Colonic mucosa (tissue), 4 donors: ENCODE data around the gene TAAR8. TPM values are rescaled to one million over a fixed set of nuclear protein-coding genes. Genes with fewer than 3 reads are reported as not detected.

Experiments used
- DNase-seq: peaks from one replicate; pipeline ENCODE4 v3.0.0-alpha.2; 2020
- H3K27ac ChIP-seq: fragments of 200-600 bp; one replicate; pipeline ENCODE4 v1.8.0; 2021
- H3K27me3 ChIP-seq: fragments of 200-600 bp; one replicate; pipeline ENCODE4 v1.8.0; 2021
- H3K36me3 ChIP-seq: fragments of 200-600 bp; one replicate; pipeline ENCODE4 v1.8.0; 2021
- H3K4me1 ChIP-seq: fragments of 200-600 bp; one replicate; pipeline ENCODE4 v1.8.0; 2021; ENCODE audit warnings: mild to moderate bottlenecking
- H3K4me3 ChIP-seq: fragments of 200-600 bp; one replicate; pipeline ENCODE4 v1.8.0; 2021
- H3K9ac ChIP-seq, 2 donors: one replicate each; pipeline ENCODE4 v1.7.0; 2013; ENCODE audit warnings: control low read depth in 2 of 2, low read depth in 2 of 2, low read length in 2 of 2
- H3K9me3 ChIP-seq: fragments of 200-600 bp; one replicate; pipeline ENCODE4 v1.8.0; 2021
- CTCF ChIP-seq: fragments of 200-600 bp; IDR thresholded peaks from one replicate; pipeline ENCODE4 v1.8.0; 2022; ENCODE audit warnings: antibody characterized with exemption, mild to moderate bottlenecking
- intact Hi-C: fragments of 100-400 bp; cut with DNase I; formaldehyde crosslinking; loops from one replicate; pipeline ENCODE4 v1.14.1; 2022
- total RNA-seq, 2 donors: library from RNA; stranded (reverse); fragmentation: NEBNext Ultra II Directional in 1 of 2; extraction: Animal tissue kit (Norgen Biotek cat#: 25700) in 1 of 2; gene quantifications; one replicate each; pipeline ENCODE4 v1.2.1, GENCODE V29; 2021
- donor health status: healthy.
- donor health status: DM: no; HTN: no; CAD: no.
- donor health status: DM: no; HTN: no; CAD: no.

The TAAR8 gene
- total RNA-seq, 2 donors from 2014 or later, result not detected

GRCh38 chr6:132515386-132515785 is 37.1 kb upstream of the TAAR8 start:
- no peaks in the 10 kb centered on the region for H3K9me3 ChIP-seq
- H3K36me3 ChIP-seq, result no peaks in the 10 kb centered on the region
- no peak overlapping the region for H3K4me3 ChIP-seq
- intact Hi-C loops, result no loop called here
- H3K4me1 ChIP-seq, result peaks cover 6% of the 10 kb centered on the region
- H3K27me3 ChIP-seq, result no peaks in the 10 kb centered on the region
- no peak overlapping the region for H3K9ac ChIP-seq
- no peak overlapping the region for H3K27ac ChIP-seq
- no peak for TF ChIP-seq CTCF
- DNase-seq, result no peak

GRCh38 chr6:132520953-132521352 is 31.5 kb upstream of the TAAR8 start:
- Histone ChIP-seq H3K9me3 (no peaks in the 10 kb centered on the region), H3K4me1 (no peaks in the 10 kb centered on the region), H3K4me3 (no peak overlapping the region), H3K27me3 (no peaks in the 10 kb centered on the region), H3K36me3 (no peaks in the 10 kb centered on the region), H3K9ac (no peak overlapping the region), H3K27ac (no peak overlapping the region)
- TF ChIP-seq CTCF, result no peak
- intact Hi-C loops, result no loop called here
- no peak for DNase-seq

- no peaks in the 10 kb centered on the region for H3K36me3 ChIP-seq
- no peak overlapping the region for H3K27ac ChIP-seq
- intact Hi-C loops, result no loop called here
- H3K4me3 ChIP-seq, result no peak overlapping the region
- TF ChIP-seq CTCF, result no peak
- H3K4me1 ChIP-seq, result no peaks in the 10 kb centered on the region
- no peak for DNase-seq
- no peaks in the 10 kb centered on the region for H3K9me3 ChIP-seq
- H3K27me3 ChIP-seq, result no peaks in the 10 kb centered on the region
- H3K9ac ChIP-seq, result no peak overlapping the region
These were observed 27.8 kb upstream of the TAAR8 start for GRCh38 chr6:132524646-132525045.

- no peak for DNase-seq
- intact Hi-C loops, result no loop called here
- Histone ChIP-seq H3K9me3 (no peaks in the 10 kb centered on the region), H3K4me1 (no peaks in the 10 kb centered on the region), H3K4me3 (no peak overlapping the region), H3K36me3 (no peaks in the 10 kb centered on the region), H3K27ac (no peak overlapping the region), H3K9ac (no peak overlapping the region), H3K27me3 (no peaks in the 10 kb centered on the region)
- no peak for TF ChIP-seq CTCF
These were observed 26.6 kb upstream of the TAAR8 start for GRCh38 chr6:132525866-132526265.

GRCh38 chr6:132526461-132526860 is 26.0 kb upstream of the TAAR8 start:
- Histone ChIP-seq H3K4me3 (no peak overlapping the region), H3K36me3 (no peaks in the 10 kb centered on the region), H3K9ac (no peak overlapping the region), H3K9me3 (no peaks in the 10 kb centered on the region), H3K27me3 (no peaks in the 10 kb centered on the region), H3K4me1 (no peaks in the 10 kb centered on the region), H3K27ac (no peak overlapping the region)
- TF ChIP-seq CTCF, result no peak
- intact Hi-C loops, result no loop called here
- no peak for DNase-seq

- H3K36me3 ChIP-seq, result no peaks in the 10 kb centered on the region
- no peaks in the 10 kb centered on the region for H3K27me3 ChIP-seq
- H3K9ac ChIP-seq, result no peak overlapping the region
- DNase-seq, result no peak
- no peak for TF ChIP-seq CTCF
- no peaks in the 10 kb centered on the region for H3K4me1 ChIP-seq
- intact Hi-C loops, result no loop called here
- no peaks in the 10 kb centered on the region for H3K9me3 ChIP-seq
- no peak overlapping the region for H3K4me3 ChIP-seq
- no peak overlapping the region for H3K27ac ChIP-seq
These were observed 24.7 kb upstream of the TAAR8 start for GRCh38 chr6:132527791-132528190.
